ENCODE data around the gene MAD1L1.
"Not testable (repeated sequence)": the region's sequence is repeated elsewhere in the genome, so short reads cannot be mapped to it uniquely, and the experiment has no call there.

The MAD1L1 gene

GRCh38 chr7:1867370-1868260 is 365.1 kb downstream of the MAD1L1 start:
- DNase-seq, result no peak

GRCh38 chr7:1866601-1867000 is 366.1 kb downstream of the MAD1L1 start:
- no peak for DNase-seq

GRCh38 chr7:1865571-1866255 is 367.0 kb downstream of the MAD1L1 start:
- no peak for DNase-seq

GRCh38 chr7:1865000-1865555 is 367.7 kb downstream of the MAD1L1 start:
- DNase-seq, result no peak

- no peak for DNase-seq
Measured at GRCh38 chr7:1864161-1864940, 368.4 kb downstream of the MAD1L1 start.

- no peak for DNase-seq
Measured at GRCh38 chr7:1863091-1863900, 369.4 kb downstream of the MAD1L1 start.

GRCh38 chr7:1862560-1862959 is 370.2 kb downstream of the MAD1L1 start:
- no peak for DNase-seq

GRCh38 chr7:1861799-1862458 is 370.8 kb downstream of the MAD1L1 start:
- no peak for DNase-seq

- DNase-seq, result not testable (repeated sequence)
Measured at GRCh38 chr7:1860881-1861798, 371.6 kb downstream of the MAD1L1 start.

GRCh38 chr7:1859266-1860035 is 373.3 kb downstream of the MAD1L1 start:
- DNase-seq, result no peak

- no peak for DNase-seq
Measured at GRCh38 chr7:1858435-1859265, 374.1 kb downstream of the MAD1L1 start.

- no peak for DNase-seq
Measured at GRCh38 chr7:1857487-1858421, 375.0 kb downstream of the MAD1L1 start.

GRCh38 chr7:1856888-1857441 is 375.8 kb downstream of the MAD1L1 start:
- no peak for DNase-seq

- DNase-seq, result no peak
Measured at GRCh38 chr7:1856161-1856887, 376.4 kb downstream of the MAD1L1 start.

GRCh38 chr7:1855725-1856160 is 377.0 kb downstream of the MAD1L1 start:
- no peak for DNase-seq

Data from activated CD4-positive, alpha-beta T cell treated with anti-CD3 and anti-CD28 coated beads for 1 hour (primary cell).